Sigmoid colon (tissue), 4 donors: ENCODE results near the gene UBE2QL1.

Experiments used
- CTCF ChIP-seq, 4 experiments: fragments of 450-650 bp in 3 of 4; fragments of 200-600 bp in 1 of 4; IDR thresholded peaks; one replicate each; pipeline ENCODE4 v1.5.1; 2016 to 2019; ENCODE audit warnings: antibody characterized with exemption in 4 of 4, mild to moderate bottlenecking in 3 of 4, moderate library complexity in 2 of 4
- EP300 ChIP-seq, 4 donors: sonication (generic); formaldehyde crosslinking; IDR thresholded peaks; one replicate each; pipeline ENCODE4 v1.6.1; 2017; ENCODE audit warnings: antibody characterized with exemption in 4 of 4
- POLR2A ChIP-seq, 2 donors: fragments of 450-650 bp; IDR thresholded peaks; one replicate each; pipeline ENCODE4 v1.6.1; 2016; ENCODE audit warnings: antibody characterized with exemption in 2 of 2, mild to moderate bottlenecking in 2 of 2, moderate library complexity in 2 of 2
- POLR2AphosphoS5 ChIP-seq, 4 donors: sonication (generic); formaldehyde crosslinking; IDR thresholded peaks; one replicate each; pipeline ENCODE4 v1.6.1; 2017; ENCODE audit warnings: antibody characterized with exemption in 4 of 4

- TF ChIP-seq POLR2A (IDR thresholded peaks at IDR 0.05) (no peak), CTCF (IDR thresholded peaks at IDR 0.05) (no peak), POLR2AphosphoS5 (IDR thresholded peaks at IDR 0.05) (no peak), EP300 (IDR thresholded peaks at IDR 0.05) (no peak)
These were observed 47.5 kb downstream of the UBE2QL1 start for GRCh38 chr5:6496207-6496584.
